Panc1 (cell line): Measurements from ENCODE around the gene LSM10.

Source experiments
- POLR2AphosphoS5 ChIP-seq: IDR thresholded peaks from 2 replicates; pipeline ENCODE4 v1.6.1; 2012; ENCODE audit warnings: mild to moderate bottlenecking, low read depth, low read length, moderate library complexity
- SIN3A ChIP-seq: IDR thresholded peaks from 2 replicates; pipeline ENCODE4 v1.6.1; 2012; ENCODE audit warnings: low read depth, mild to moderate bottlenecking, low read length, moderate library complexity, borderline replicate concordance; ENCODE audit not compliant: insufficient read depth
- TCF7L2 ChIP-seq: IDR thresholded peaks from 2 replicates; pipeline ENCODE4 v1.6.1; 2011; ENCODE audit warnings: mild to moderate bottlenecking, low read depth, low read length, inconsistent platforms
- TF ChIP-seq, protein P1 (sequence below): fragments of 450-650 bp; IDR thresholded peaks from 2 replicates; pipeline ENCODE4 v1.5.1; 2017; ENCODE audit warnings: mild to moderate bottlenecking
- TF ChIP-seq, protein P2 (sequence below), 2 experiments: IDR thresholded peaks; 2 replicates each; pipeline ENCODE4 v1.6.1; 2011 to 2012; ENCODE audit warnings: low read depth in 2 of 2, control low read depth in 1 of 2, low read length in 1 of 2, mild to moderate bottlenecking in 1 of 2, moderate library complexity in 1 of 2; ENCODE audit not compliant: insufficient read depth in 1 of 2

DNA sequence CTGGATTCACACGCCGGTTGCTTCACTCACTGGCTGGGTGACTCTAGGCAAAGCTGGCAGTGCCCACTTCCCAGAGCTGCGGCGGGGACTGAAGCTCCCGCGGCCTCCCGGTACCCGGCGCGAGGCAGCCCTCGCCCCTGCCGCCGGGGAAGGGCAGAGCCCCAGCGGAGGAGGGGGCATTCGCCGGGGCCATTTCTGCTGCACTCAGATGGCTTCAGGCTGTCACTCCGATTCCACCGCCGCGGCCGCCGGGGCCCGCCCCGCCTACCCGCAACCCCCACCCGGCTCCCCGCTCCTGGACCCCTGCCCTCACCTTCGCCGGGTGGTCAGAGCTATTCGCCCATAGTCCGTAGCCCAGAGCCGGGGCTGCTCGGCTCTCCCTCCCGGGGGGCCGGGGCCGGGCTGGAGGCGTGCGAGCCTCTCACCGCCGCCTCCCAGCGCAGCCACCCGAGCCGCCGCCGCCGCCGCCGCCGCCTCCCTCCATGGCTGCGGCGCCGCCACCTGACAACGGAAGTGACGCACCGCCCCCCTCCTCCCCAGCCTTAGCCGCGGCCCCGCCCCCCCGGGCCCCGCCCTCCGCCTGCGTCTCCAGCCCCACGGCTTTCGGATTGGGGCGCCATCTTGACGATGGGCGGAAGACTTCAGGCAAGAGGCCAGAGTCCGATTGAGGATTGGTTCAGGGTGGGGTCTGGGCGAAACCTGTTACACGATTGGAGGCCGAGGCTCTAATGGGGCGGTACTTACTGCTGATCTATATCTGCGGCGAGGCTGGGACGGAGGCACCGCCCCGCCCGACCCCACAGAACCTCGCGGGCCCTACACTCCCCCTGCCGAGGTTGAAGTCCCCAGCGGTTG is 12.1 kb downstream of the LSM10 start, which contains the start of gene STK40:
- TF ChIP-seq, protein P1, sequence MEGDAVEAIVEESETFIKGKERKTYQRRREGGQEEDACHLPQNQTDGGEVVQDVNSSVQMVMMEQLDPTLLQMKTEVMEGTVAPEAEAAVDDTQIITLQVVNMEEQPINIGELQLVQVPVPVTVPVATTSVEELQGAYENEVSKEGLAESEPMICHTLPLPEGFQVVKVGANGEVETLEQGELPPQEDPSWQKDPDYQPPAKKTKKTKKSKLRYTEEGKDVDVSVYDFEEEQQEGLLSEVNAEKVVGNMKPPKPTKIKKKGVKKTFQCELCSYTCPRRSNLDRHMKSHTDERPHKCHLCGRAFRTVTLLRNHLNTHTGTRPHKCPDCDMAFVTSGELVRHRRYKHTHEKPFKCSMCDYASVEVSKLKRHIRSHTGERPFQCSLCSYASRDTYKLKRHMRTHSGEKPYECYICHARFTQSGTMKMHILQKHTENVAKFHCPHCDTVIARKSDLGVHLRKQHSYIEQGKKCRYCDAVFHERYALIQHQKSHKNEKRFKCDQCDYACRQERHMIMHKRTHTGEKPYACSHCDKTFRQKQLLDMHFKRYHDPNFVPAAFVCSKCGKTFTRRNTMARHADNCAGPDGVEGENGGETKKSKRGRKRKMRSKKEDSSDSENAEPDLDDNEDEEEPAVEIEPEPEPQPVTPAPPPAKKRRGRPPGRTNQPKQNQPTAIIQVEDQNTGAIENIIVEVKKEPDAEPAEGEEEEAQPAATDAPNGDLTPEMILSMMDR = no peak
- no peak for TF ChIP-seq POLR2AphosphoS5
- TF ChIP-seq, protein P2, sequence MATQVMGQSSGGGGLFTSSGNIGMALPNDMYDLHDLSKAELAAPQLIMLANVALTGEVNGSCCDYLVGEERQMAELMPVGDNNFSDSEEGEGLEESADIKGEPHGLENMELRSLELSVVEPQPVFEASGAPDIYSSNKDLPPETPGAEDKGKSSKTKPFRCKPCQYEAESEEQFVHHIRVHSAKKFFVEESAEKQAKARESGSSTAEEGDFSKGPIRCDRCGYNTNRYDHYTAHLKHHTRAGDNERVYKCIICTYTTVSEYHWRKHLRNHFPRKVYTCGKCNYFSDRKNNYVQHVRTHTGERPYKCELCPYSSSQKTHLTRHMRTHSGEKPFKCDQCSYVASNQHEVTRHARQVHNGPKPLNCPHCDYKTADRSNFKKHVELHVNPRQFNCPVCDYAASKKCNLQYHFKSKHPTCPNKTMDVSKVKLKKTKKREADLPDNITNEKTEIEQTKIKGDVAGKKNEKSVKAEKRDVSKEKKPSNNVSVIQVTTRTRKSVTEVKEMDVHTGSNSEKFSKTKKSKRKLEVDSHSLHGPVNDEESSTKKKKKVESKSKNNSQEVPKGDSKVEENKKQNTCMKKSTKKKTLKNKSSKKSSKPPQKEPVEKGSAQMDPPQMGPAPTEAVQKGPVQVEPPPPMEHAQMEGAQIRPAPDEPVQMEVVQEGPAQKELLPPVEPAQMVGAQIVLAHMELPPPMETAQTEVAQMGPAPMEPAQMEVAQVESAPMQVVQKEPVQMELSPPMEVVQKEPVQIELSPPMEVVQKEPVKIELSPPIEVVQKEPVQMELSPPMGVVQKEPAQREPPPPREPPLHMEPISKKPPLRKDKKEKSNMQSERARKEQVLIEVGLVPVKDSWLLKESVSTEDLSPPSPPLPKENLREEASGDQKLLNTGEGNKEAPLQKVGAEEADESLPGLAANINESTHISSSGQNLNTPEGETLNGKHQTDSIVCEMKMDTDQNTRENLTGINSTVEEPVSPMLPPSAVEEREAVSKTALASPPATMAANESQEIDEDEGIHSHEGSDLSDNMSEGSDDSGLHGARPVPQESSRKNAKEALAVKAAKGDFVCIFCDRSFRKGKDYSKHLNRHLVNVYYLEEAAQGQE (IDR thresholded peaks at IDR 0.05; ENCODE audit: insufficient read depth in 1 of 2, low read depth in 2 of 2, low read length in 1 of 2) = no peak
- TF ChIP-seq SIN3A = no peak; the same call in 1 of the 2 replicates
- peak; percentile 22; the same call in 1 of the 2 replicates for TF ChIP-seq TCF7L2
